ENCODE results near the gene SLC37A3. TPM values are rescaled to one million over a fixed set of nuclear protein-coding genes. Genes with fewer than 3 reads are reported as not detected.

The SLC37A3 gene
- total RNA-seq, 1 donor from 2014 or later, result 7.5 TPM

- H3K27ac ChIP-seq (replicated peaks), result no peak overlapping the region
- H3K4me3 ChIP-seq, result no peak overlapping the region
- H3K4me1 ChIP-seq, result peaks cover 47% of the 10 kb centered on the region
- H3K9me3 ChIP-seq (replicated peaks), result no peaks in the 10 kb centered on the region
- peaks cover 9% of the 10 kb centered on the region for H3K36me3 ChIP-seq
- no peak for TF ChIP-seq CTCF (IDR thresholded peaks at IDR 0.05; ENCODE audit: borderline replicate concordance)
- intact Hi-C loops (cut with micrococcal nuclease), result no loop called here
- no peaks in the 10 kb centered on the region for H3K27me3 ChIP-seq (ENCODE audit: low read depth)
- DNase-seq, result no peak
These were observed 67.7 kb downstream of the SLC37A3 start for GRCh38 chr7:140330595-140330994.

DNA sequence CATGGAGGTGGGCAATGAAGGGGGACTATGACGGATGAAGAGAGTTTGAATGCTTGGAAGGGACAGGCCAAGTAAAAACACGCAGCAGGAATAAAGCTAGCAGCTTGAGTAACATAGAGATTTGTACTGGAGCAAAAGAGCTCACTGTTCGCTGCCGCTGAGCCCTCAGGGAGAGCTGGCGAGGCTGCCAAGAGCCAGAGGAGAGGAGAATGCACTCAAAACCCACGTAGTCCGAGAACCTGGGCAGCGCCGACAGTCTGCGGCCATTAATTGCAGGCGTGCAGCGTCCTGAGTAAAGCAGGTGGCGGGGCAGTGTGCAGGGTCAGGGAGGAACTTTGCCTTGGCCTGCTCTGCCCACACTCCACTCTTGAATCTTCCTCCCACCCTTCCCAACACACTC, 68.2 kb downstream of the SLC37A3 start:
- H3K9me3 ChIP-seq (replicated peaks), result no peaks in the 10 kb centered on the region
- DNase-seq, result no peak
- no peak for TF ChIP-seq CTCF (IDR thresholded peaks at IDR 0.05; ENCODE audit: borderline replicate concordance)
- no peak overlapping the region for H3K4me3 ChIP-seq
- H3K27ac ChIP-seq (replicated peaks), result no peak overlapping the region
- H3K27me3 ChIP-seq (ENCODE audit: low read depth), result no peaks in the 10 kb centered on the region
- peaks cover 8% of the 10 kb centered on the region for H3K36me3 ChIP-seq
- intact Hi-C loops (cut with micrococcal nuclease), result no loop called here
- peaks cover 48% of the 10 kb centered on the region for H3K4me1 ChIP-seq

- Histone ChIP-seq H3K4me1 (peaks cover 28% of the 10 kb centered on the region), H3K27ac (replicated peaks) (no peak overlapping the region), H3K36me3 (no peaks in the 10 kb centered on the region), H3K4me3 (no peak overlapping the region), H3K9me3 (replicated peaks) (no peaks in the 10 kb centered on the region), H3K27me3 (ENCODE audit: low read depth) (no peaks in the 10 kb centered on the region)
- no peak for DNase-seq
- intact Hi-C loops (cut with micrococcal nuclease), result no loop called here
- TF ChIP-seq CTCF (IDR thresholded peaks at IDR 0.05; ENCODE audit: borderline replicate concordance), result no peak
These were observed 71.1 kb downstream of the SLC37A3 start for GRCh38 chr7:140327261-140327661.

DNA sequence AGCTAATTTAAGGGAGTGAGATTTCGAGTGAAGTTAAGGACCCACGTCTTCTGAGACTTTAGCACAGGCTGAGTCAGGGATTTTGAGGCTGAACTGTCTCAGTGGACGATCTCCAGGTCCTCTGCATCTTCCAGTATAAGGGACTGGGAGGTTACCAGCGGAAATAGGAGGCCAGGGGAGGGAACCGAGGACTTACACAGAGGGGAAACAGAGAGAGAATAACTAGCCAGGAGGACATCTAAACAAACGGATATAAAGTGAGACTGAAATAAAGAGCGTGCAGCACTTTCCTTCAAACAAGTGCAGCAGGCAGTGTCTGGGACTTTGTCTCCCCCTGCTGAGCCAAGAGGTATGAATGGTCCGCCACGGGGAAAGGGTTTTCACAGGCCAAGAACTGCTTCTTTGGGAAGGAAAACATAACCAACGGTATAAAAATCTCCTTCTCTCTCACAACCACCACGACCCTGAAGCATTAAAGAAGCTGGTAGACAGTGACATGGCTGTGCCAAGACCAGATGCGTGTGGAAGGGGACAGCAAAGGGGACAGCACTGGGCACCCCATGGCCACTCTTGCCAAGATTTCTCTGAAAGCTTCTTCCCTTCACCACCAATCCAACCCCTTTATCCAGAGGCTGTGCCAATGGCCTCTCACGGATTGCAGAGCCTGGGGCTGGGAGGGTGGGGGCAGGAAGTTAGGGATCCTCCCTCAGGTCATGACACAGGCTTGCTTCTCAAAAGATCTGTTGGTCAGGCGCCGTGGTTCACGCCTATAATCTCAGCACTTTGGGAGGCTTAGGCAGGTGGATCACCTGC, 72.0 kb downstream of the SLC37A3 start:
- no peaks in the 10 kb centered on the region for H3K36me3 ChIP-seq
- H3K4me3 ChIP-seq, result peak overlapping the region; percentile 39
- peak; percentile 47 for DNase-seq
- no peaks in the 10 kb centered on the region for H3K27me3 ChIP-seq (ENCODE audit: low read depth)
- intact Hi-C loops (cut with micrococcal nuclease), result no loop called here
- TF ChIP-seq CTCF (IDR thresholded peaks at IDR 0.05; ENCODE audit: borderline replicate concordance), result peak; percentile 72
- H3K27ac ChIP-seq (replicated peaks), result no peak overlapping the region
- H3K4me1 ChIP-seq, result peaks cover 22% of the 10 kb centered on the region
- no peaks in the 10 kb centered on the region for H3K9me3 ChIP-seq (replicated peaks)

- H3K4me1 ChIP-seq, result peaks cover 16% of the 10 kb centered on the region
- peak overlapping the region; percentile 39 for H3K4me3 ChIP-seq
- no peaks in the 10 kb centered on the region for H3K9me3 ChIP-seq (replicated peaks)
- no peaks in the 10 kb centered on the region for H3K27me3 ChIP-seq (ENCODE audit: low read depth)
- intact Hi-C loops (cut with micrococcal nuclease), result no loop called here
- DNase-seq, result no peak
- H3K27ac ChIP-seq (replicated peaks), result no peak overlapping the region
- TF ChIP-seq CTCF (IDR thresholded peaks at IDR 0.05; ENCODE audit: borderline replicate concordance), result no peak
- no peaks in the 10 kb centered on the region for H3K36me3 ChIP-seq
These were observed 72.7 kb downstream of the SLC37A3 start for GRCh38 chr7:140325600-140325999.
